ENCODE measurements around the gene SEC11A.

DNA sequence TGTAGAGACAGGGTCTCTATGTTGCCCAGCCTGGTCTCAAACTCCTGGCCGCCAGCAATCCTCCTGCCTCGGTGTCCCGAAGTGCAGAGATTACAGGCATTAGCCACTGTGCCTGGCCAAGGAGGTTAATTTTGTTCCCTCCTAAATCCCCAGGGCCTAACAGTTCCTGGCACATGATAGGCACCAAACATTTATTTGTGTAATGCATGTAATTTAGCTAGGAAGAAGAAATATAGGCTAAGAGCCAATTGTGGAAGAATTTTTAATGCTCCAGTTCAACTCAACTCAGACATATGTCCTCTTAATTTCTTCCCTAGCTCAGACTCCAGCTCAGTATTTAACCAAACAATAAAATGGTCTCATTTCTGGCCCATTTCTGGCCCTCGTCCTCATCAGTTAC lies 24.8 kb upstream of the SEC11A start:
- TF ChIP-seq TAF1 (IDR thresholded peaks at IDR 0.05; ENCODE audit: borderline replicate concordance, insufficient read depth, low read length) (no peak), POLR2AphosphoS5 (IDR thresholded peaks at IDR 0.05; ENCODE audit: low read depth, low read length) (no peak), FOXP2 (optimal IDR thresholded peaks at IDR 0.05; ENCODE audit: borderline replicate concordance, extremely low read depth, extremely low read length, insufficient read depth) (no peak)

Data from PFSK-1 (cell line).